ENCODE results near the gene CCL22.
"Not testable (repeated sequence)": the region's sequence is repeated elsewhere in the genome, so short reads cannot be mapped to it uniquely, and the experiment has no call there.

CCL22 gene

GRCh38 chr16:57367116-57367752 is 8.7 kb downstream of the CCL22 start:
- DNase-seq (ENCODE audit: low read depth) = no peak
- no peak for TF ChIP-seq CTCF (conservative IDR thresholded peaks at IDR 0.05; ENCODE audit: low read depth, low read length)
- no peak overlapping the region for H3K4me3 ChIP-seq (ENCODE audit: low read length)

GRCh38 chr16:57371494-57372371 is 13.2 kb downstream of the CCL22 start:
- peak; percentile 20 for DNase-seq (ENCODE audit: low read depth)
- H3K4me3 ChIP-seq (ENCODE audit: low read length) = no peak overlapping the region
- no peak for TF ChIP-seq CTCF (conservative IDR thresholded peaks at IDR 0.05; ENCODE audit: low read depth, low read length)

- no peak for DNase-seq (ENCODE audit: low read depth)
- H3K4me3 ChIP-seq (ENCODE audit: low read length) = peak within 1 kb of the TSS; percentile 36
- TF ChIP-seq CTCF (conservative IDR thresholded peaks at IDR 0.05; ENCODE audit: low read depth, low read length) = peak; percentile 25
These were observed 14.0 kb downstream of the CCL22 start, which contains the start of gene CX3CL1 for GRCh38 chr16:57372372-57373116. Gene CX3CL1 (plus strand): TSS chr16:57372490. CDS start chr16:57372569, 79 bp downstream.

- no peak for TF ChIP-seq CTCF (conservative IDR thresholded peaks at IDR 0.05; ENCODE audit: low read depth, low read length)
- no peak overlapping the region for H3K4me3 ChIP-seq (ENCODE audit: low read length)
- DNase-seq (ENCODE audit: low read depth) = no peak
These were observed 14.7 kb downstream of the CCL22 start for GRCh38 chr16:57373117-57373947.

- no peak overlapping the region for H3K4me3 ChIP-seq (ENCODE audit: low read length)
- no peak for TF ChIP-seq CTCF (conservative IDR thresholded peaks at IDR 0.05; ENCODE audit: low read depth, low read length)
- peak; percentile 28 for DNase-seq (ENCODE audit: low read depth)
These were observed 15.5 kb downstream of the CCL22 start for GRCh38 chr16:57374067-57374534.

- not testable (repeated sequence) for H3K4me3 ChIP-seq (ENCODE audit: low read length); DNase-seq (ENCODE audit: low read depth)
These were observed 16.4 kb downstream of the CCL22 start for GRCh38 chr16:57374925-57375465.
